Kidney epithelial cell (primary cell): ENCODE data around the gene CNPY1. TPM values are rescaled to one million over a fixed set of nuclear protein-coding genes. Genes with fewer than 3 reads are reported as not detected.

ENCODE experiments used
- DNase-seq: peaks from one replicate; pipeline ENCODE4 v3.0.0-alpha.2; 2010; ENCODE audit warnings: low read depth
- H3K27me3 ChIP-seq: 2 replicates; pipeline ENCODE4 v1.6.0; 2011; ENCODE audit warnings: low read length; ENCODE audit not compliant: control insufficient read depth, insufficient read depth
- H3K36me3 ChIP-seq: 2 replicates; pipeline ENCODE4 v1.5.1; 2011; ENCODE audit warnings: low read length; ENCODE audit not compliant: control insufficient read depth, insufficient read depth
- H3K4me3 ChIP-seq: 2 replicates; pipeline ENCODE4 v1.5.1; 2011; ENCODE audit warnings: low read depth, mild to moderate bottlenecking, control low read depth, low read length
- total RNA-seq: library from RNA; depleted of rRNA; stranded (reverse); fragments of >200 nt; gene quantifications from 2 replicates; pipeline ENCODE4 v1.2.3, GENCODE V29; 2015
- TF ChIP-seq, protein P1 (sequence below): IDR thresholded peaks from 2 replicates; pipeline ENCODE4 v1.5.1; 2011; ENCODE audit warnings: mild to moderate bottlenecking, moderate library complexity, low read length, control low read depth, inconsistent platforms; ENCODE audit not compliant: insufficient read depth, poor library complexity, severe bottlenecking

Gene CNPY1
- total RNA-seq, 1 donor from 2014 or later = not detected

GRCh38 chr7:155512246-155512887 is 34.0 kb downstream of the CNPY1 start:
- no peak overlapping the region for H3K4me3 ChIP-seq
- TF ChIP-seq, protein P1, sequence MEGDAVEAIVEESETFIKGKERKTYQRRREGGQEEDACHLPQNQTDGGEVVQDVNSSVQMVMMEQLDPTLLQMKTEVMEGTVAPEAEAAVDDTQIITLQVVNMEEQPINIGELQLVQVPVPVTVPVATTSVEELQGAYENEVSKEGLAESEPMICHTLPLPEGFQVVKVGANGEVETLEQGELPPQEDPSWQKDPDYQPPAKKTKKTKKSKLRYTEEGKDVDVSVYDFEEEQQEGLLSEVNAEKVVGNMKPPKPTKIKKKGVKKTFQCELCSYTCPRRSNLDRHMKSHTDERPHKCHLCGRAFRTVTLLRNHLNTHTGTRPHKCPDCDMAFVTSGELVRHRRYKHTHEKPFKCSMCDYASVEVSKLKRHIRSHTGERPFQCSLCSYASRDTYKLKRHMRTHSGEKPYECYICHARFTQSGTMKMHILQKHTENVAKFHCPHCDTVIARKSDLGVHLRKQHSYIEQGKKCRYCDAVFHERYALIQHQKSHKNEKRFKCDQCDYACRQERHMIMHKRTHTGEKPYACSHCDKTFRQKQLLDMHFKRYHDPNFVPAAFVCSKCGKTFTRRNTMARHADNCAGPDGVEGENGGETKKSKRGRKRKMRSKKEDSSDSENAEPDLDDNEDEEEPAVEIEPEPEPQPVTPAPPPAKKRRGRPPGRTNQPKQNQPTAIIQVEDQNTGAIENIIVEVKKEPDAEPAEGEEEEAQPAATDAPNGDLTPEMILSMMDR = no peak
- DNase-seq = no peak
- no peaks in the 10 kb centered on the region for H3K36me3 ChIP-seq
- peaks cover 39% of the 10 kb centered on the region for H3K27me3 ChIP-seq

DNA sequence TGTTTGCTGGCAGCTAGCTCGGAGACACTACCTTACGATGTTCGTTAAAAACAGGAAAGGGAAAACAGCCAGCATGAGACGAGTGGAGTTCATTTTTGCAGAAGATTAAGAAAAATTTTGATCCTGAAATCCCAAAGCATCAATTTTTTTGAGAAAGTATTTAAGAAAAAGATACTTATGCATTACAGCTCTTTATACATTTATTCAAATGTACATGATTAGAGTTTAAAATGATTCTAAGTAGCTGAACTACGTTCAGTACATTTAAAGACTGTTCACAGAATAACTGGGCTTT is 34.7 kb downstream of the CNPY1 start:
- H3K36me3 ChIP-seq = no peaks in the 10 kb centered on the region
- H3K27me3 ChIP-seq = peaks cover 44% of the 10 kb centered on the region
- TF ChIP-seq, protein P1 = no peak
- no peak overlapping the region for H3K4me3 ChIP-seq
- no peak for DNase-seq

DNA sequence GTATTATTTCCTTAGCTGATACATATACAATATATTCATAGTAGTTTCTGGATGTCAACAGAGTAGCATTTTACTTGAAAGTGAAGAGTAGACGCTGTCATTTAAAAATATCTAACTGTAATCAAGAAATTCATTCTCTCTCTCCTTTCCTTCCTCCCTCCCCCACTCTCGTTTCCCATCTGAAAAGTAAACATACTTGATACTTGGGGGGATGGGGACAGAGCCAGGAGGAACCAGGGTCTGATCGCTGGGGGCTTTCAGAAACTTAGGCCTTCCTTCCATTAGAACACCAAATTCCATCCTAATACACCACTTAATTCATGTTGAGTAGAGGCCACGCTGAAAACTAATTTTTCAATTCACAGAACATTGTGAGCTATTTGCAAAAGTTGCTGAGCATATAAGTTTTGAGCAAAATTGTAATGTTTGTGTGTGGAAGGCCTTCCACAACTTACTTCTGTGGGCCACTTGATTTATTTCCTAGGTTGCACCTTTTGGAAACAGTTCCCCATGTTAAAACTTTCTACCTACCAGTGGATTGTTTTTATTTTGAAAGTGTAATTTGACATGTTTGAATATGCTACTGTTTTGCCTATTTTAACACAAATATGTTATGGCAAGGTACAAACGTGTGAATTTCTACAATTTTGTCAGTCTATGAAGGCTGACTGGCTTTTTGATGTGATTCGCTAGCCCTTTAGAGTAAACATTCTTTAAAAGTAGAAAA is 35.2 kb downstream of the CNPY1 start:
- TF ChIP-seq, protein P1 = no peak
- H3K36me3 ChIP-seq = no peaks in the 10 kb centered on the region
- H3K27me3 ChIP-seq = peaks cover 42% of the 10 kb centered on the region
- no peak overlapping the region for H3K4me3 ChIP-seq
- no peak for DNase-seq

DNA sequence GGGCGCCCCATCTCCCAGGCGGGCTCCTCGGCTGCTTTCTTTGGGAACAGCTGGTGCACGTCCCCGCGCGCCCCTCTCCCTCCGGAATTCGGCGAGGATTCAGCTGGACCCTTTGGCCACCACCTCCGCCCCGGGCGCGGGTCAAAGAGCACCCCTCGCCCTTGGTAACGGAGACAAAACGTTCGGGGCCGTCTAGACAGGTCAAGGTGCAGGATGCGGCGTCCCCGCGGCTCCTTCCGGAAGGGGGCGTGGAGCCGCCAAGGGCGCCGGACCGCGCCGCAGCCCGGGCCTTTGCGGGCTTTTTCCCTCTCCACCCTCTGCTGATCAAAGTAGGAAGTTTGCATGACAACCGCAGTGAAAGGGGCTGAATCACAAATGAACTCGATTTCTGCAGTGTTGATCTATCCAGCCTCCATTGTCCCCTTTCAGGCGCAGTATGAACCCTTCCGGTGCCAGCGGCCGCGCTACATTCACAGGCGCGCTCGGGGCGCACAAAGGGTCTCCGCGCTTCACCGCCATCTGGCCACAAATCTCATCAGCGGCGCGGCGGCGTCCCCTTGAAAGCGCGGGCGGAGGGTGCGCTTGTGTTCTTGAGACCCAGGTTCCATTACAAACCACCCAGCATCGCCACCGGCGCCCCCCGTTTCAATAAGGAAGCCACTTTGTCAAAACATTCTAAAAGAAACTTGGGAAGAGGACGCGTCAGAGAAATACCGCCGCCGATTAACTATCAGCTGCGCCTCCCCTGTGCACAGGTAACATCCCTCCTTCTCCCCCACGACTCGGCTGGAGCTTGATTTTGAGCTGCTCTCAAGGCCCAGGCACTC is 36.4 kb downstream of the CNPY1 start:
- Histone ChIP-seq H3K36me3 (no peaks in the 10 kb centered on the region), H3K4me3 (no peak overlapping the region), H3K27me3 (peaks cover 45% of the 10 kb centered on the region)
- TF ChIP-seq, protein P1 = no peak
- DNase-seq = no peak

- TF ChIP-seq, protein P1 = no peak
- H3K36me3 ChIP-seq = no peaks in the 10 kb centered on the region
- no peak overlapping the region for H3K4me3 ChIP-seq
- peaks cover 49% of the 10 kb centered on the region for H3K27me3 ChIP-seq
- no peak for DNase-seq
Observed at GRCh38 chr7:155509359-155509724, 37.0 kb downstream of the CNPY1 start.
